G401 (cell line): Measurements from ENCODE around the gene ART1. TPM values are rescaled to one million over a fixed set of nuclear protein-coding genes. Genes with fewer than 3 reads are reported as not detected.

Experiments used
- DNase-seq: peaks from one replicate; pipeline ENCODE4 v3.0.0-alpha.2; 2015; ENCODE audit warnings: low spot score
- in situ Hi-C: cut with HindIII; loops from 2 replicates; pipeline ENCODE4 v1.10.0; 2016; ENCODE audit warnings: low sequenced_read_pairs, mixed read lengths
- total RNA-seq: library from RNA; depleted of rRNA; stranded (reverse); fragments of >200 nt; shearing (Covaris generic); gene quantifications from 2 replicates; pipeline ENCODE4 v1.2.3, GENCODE V29; 2014

ART1 gene
- total RNA-seq, 1 experiment from 2014 or later = not detected

DNA sequence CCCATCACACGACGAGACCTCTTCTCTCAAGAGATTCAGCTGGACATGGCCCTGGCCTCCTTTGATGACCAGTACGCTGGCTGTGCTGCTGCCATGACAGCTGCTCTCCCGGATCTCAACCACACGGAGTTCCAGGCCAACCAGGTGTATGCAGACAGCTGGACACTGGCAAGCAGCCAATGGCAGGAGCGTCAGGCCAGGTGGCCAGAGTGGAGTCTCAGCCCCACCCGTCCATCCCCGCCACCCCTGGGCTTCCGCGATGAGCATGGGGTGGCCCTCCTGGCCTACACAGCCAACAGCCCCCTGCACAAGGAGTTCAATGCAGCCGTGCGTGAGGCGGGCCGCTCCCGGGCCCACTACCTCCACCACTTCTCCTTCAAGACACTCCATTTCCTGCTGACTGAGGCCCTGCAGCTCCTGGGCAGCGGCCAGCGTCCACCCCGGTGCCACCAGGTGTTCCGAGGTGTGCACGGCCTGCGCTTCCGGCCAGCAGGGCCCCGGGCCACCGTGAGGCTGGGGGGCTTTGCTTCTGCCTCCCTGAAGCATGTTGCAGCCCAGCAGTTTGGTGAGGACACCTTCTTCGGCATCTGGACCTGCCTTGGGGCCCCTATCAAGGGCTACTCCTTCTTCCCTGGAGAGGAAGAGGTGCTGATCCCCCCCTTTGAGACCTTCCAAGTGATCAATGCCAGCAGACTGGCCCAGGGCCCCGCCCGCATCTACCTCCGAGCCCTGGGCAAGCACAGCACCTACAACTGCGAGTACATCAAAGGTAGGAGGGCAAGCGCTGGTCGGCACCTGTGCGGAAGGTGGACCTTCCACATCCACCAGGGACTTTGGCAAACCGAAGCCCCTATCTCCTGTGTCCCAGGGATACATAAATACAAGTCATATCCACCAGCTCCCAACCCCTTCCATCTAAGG, 14.9 kb downstream of the ART1 start:
- DNase-seq = no peak
- in situ Hi-C loops = no loop called here

DNA sequence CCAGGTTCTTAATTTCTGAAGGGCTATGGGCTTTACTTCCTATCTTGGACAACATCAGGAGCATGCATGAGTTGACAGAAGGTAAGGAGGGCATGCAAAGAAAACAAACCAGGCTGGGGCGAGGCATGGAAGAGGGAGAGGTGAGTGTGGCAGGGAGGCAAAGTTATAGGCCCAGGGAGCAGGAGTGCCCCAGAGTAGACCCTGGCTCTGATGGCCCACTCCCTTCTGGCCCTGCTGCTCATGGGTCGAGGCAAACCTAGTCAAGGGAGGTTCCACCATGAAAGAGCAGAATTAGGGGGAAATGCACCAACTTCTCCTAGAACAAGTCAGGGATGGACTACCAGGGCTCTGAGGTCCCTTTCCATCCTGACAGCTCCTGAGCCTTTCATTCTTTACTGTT, 16.0 kb downstream of the ART1 start:
- in situ Hi-C loops = no loop called here
- no peak for DNase-seq

- DNase-seq = no peak
- in situ Hi-C loops = no loop called here
Measured at GRCh38 chr11:3662856-3663255, 17.9 kb downstream of the ART1 start.

DNA sequence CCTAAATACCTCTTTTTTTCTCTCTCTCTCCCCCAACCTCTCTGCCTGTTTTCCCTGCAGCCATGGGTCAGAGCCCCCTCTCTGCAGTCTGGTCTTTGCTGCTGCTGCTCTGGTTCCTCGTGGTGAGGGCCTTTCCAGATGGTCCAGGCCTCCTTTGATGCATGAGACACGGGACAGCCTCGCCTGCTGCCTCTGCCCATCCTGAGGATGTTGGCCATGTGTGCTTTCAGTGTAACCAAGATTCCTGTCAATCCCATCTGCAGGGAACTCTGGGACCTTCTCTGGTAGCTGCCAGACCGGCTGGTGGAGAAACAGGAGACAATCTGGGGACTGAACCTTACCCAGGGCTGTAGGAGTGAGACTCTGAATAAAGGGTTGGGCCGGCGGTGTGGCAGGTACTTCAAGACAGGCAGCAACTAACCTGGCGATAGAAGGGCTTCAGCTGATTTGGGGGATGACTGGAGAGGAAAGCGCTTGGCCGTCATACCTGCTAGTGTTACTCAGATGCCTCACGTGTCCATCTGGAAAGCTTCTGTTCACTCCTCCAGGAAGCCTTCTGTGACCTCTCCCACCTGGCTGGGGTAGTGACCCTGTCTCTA, 19.2 kb downstream of the ART1 start:
- in situ Hi-C loops = no loop called here
- no peak for DNase-seq

GRCh38 chr11:3665336-3666022, 20.6 kb downstream of the ART1 start:
- in situ Hi-C loops = no loop called here

GRCh38 chr11:3666023-3666530, 21.1 kb downstream of the ART1 start:
- in situ Hi-C loops = no loop called here
- DNase-seq = no peak

More at GRCh38 chr11:3665336-3666022, 20.6 kb downstream of the ART1 start:
- no peak for DNase-seq

GRCh38 chr11:3667149-3668035, 22.5 kb downstream of the ART1 start:
- DNase-seq = no peak
- in situ Hi-C loops = no loop called here

GRCh38 chr11:3669128-3669527, 24.2 kb downstream of the ART1 start:
- no peak for DNase-seq
- in situ Hi-C loops = no loop called here

DNA sequence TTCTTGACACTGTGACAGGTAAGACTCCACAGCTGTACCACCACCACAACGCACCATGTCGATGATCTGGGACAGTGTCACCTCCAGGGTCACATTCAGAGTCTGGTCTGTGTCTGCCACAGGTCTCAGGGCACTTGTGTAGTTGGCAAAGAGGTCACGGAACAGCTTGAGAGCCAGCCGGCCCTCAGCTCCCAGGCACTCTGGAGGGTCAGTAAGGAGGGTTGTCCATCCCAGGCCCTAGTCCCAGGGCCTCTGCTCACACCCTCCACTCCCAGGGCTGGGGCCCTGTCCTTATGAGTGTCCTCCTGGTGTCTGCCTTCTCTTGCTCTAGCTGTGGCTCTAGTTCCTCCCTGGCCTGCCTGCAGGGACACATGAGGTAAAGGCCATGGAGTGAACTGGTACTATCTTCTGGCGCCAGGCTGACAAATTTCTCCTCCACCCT, 24.8 kb downstream of the ART1 start:
- no peak for DNase-seq
- in situ Hi-C loops = no loop called here

- in situ Hi-C loops = no loop called here
Measured at GRCh38 chr11:3671334-3672254, 26.7 kb downstream of the ART1 start, which contains the start of gene CHRNA10. Gene CHRNA10, minus strand, starts transcription at chr11:3671384. Its CDS starts 72 bp downstream, at chr11:3671312.

DNA sequence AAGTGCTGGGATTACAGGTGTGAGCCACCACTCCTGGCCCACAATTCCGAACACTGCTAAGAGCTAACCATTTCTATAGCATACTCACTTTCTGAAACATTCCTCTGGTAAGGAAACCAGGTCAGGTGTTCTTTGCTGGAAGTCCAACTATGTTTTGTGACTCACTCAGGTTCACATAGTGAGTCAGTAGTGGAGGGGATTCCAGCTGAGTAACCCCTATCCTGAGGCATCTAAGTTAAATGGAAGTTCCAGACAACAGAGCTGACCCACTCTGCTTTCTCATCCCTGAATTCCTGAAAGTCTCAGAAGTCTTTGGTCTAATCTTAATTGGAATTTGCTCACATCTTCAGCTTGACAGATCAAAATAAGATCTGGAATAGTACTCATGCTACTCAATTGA, 29.3 kb downstream of the ART1 start:
- in situ Hi-C loops = no loop called here
- DNase-seq = no peak

More at GRCh38 chr11:3671334-3672254, 26.7 kb downstream of the ART1 start, which contains the start of gene CHRNA10:
- no peak for DNase-seq

DNA sequence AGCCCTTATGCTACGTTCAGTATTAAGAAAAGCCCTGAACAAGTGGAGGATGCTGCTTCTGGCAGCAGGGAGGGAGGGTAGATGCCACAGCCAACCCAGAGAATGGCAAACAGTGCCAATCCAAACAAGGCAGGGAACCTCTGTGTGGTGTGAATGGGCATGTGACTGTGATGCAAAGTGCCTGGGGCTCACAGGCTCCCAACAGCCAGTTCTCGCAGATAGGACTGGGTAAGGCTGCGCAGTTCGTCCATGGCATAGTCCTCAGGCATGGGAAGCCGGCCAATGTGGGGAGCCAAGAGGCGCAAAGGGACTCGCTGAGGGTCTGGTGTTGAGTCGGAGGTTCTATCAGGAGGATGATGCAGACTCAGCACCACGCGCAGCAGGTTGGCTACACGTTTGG, 31.0 kb downstream of the ART1 start:
- in situ Hi-C loops = no loop called here
- no peak for DNase-seq

GRCh38 chr11:3679077-3679476, 34.1 kb downstream of the ART1 start:
- in situ Hi-C loops = no loop called here
- DNase-seq = no peak

DNA sequence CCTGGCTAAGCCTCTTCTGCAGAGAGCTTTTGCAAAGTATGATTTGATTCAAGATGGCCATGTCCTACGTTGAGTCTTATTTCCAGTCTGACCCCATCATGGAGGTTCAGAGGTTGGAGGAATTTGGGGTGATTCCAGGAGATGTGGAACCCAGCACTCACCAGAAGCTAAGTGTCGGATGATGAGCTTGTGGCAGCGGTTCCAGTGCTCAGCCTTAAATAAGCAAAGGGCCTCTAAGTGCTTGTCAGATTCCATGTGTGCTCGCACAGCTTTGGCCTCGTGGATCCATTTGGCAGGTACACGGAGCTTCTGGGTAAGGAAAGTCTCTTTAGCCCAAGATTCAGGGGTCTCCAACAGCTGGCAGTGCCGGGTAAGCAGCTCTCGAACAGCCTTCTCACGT, 38.1 kb downstream of the ART1 start:
- DNase-seq = no peak
- in situ Hi-C loops = no loop called here

GRCh38 chr11:3684129-3684818, 39.3 kb downstream of the ART1 start:
- in situ Hi-C loops = no loop called here
- DNase-seq = no peak

- in situ Hi-C loops = no loop called here
- no peak for DNase-seq
Measured at GRCh38 chr11:3684819-3685172, 39.9 kb downstream of the ART1 start.

GRCh38 chr11:3685923-3686322, 41.0 kb downstream of the ART1 start:
- in situ Hi-C loops = no loop called here
- no peak for DNase-seq
